ENCODE measurements around the gene TPMT.
A peak's percentile ranks its signal among the peaks of the same experiment; 100 is the strongest.
"Not testable (repeated sequence)": the region's sequence is repeated elsewhere in the genome, so short reads cannot be mapped to it uniquely, and the experiment has no call there.

Gene TPMT

DNA sequence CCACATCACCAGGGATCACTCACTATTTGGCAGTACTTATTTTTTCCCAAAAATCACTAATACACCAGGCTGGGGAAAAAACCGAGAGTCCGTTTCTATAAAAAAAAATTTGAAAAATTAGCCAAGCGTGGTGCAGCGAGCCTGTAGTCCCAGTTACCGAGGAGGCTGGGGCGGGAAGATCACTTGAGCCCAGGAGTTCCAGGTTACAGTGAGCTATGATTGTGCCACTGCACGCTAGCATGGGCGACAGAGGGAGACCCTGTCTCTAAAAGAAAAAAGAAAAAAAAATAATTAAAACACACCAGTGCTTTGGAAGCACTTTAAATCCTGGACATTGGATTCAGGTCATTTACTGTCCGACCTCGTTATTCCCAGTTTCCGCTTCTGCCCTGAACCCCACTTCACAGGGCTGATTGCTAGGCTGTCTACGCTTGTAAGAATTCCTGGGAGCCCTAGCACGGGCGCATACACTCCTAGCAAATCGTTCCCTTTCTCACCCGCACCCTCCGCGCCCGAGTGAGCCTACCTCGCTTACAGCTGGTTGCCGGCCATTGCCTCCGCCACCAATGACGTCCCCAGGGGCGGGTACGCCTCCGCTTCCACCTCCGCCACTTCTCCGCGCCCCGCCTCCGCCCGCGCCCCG, at the start of gene TPMT:
TSS of gene TPMT (minus strand) at position 571 of the 643 bp plus-strand sequence. CDS start 5,950 bp downstream, outside the sequence.
- no peak for DNase-seq (ENCODE audit: low read depth)

DNA sequence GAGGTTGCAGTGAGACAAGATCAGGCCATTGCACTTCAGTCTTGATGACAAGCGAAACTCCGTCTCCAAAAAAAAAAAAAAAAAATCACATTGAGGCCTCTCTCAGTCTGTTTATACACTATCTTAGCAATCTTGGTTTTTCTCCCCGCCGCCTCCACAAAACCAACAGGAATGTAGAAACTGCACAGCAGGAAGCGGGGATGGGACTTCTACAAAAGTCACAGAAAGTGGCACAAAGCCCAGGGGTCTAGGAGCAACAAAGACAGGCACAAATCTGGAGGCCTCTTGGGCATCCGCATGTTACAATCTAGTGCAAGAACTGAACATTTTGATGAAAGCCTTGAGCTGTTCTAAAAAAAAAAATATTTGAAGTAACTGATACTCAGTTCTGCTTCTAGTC, 48.9 kb upstream of the TPMT start:
- DNase-seq (ENCODE audit: low read depth) = no peak

DNA sequence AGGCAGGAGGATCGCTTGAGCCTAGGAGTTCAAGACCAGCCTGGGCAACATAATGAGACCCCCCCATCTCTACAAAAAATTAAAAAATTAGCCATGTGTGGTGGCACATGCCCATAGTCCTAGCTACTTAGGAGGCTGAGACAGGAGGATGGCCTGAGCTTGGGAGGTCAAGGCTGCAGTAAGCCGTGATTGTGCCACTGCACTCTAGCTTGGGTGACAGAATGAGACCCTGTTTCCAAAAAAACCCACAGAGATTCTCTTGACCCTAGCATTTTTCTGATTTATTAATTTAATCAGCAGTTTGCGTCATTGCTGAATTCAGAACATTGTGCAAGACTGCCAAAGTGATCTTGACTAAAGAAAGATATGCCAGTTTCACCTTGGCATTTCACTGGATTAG, 37.1 kb upstream of the TPMT start:
- DNase-seq (ENCODE audit: low read depth) = no peak

DNA sequence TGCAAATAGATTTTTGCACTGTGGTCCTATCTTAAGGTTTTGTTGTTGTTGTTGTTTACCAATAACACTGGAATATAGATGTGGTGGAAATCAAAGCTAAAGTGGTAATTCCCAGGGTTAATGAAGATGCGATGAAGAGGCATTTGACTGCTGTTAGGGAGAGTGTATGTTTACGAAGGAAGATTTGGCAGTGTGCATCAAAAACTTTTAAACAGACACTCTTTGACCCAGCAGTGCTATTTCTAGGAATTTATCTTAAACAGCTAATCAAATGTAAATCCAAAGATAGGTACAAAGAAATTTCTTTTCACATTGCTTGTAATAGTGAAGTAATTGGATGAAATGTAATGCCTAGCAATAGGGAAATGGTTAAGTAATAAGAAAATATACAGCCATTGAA, 34.3 kb upstream of the TPMT start:
- DNase-seq (ENCODE audit: low read depth) = no peak

DNA sequence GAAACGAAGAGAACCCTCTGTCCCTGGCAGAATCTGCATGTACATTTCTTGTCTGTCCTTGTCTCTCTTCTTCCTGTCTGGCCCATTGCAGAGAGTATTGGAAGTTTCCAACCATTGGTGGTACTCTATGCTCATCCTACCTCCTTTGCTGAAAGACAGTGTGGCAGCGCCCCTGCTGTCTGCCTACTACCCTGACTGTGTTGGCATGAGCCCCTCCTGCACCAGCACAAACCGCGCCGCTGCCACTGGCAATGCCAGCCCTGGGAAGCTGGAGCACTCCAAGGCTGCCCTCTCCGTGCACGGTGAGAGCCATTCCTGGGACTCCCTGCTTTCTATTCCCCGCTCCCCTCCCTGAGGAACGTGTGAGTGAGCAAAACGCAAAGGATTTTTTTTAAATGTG, 32.8 kb upstream of the TPMT start:
- DNase-seq (ENCODE audit: low read depth) = no peak

DNA sequence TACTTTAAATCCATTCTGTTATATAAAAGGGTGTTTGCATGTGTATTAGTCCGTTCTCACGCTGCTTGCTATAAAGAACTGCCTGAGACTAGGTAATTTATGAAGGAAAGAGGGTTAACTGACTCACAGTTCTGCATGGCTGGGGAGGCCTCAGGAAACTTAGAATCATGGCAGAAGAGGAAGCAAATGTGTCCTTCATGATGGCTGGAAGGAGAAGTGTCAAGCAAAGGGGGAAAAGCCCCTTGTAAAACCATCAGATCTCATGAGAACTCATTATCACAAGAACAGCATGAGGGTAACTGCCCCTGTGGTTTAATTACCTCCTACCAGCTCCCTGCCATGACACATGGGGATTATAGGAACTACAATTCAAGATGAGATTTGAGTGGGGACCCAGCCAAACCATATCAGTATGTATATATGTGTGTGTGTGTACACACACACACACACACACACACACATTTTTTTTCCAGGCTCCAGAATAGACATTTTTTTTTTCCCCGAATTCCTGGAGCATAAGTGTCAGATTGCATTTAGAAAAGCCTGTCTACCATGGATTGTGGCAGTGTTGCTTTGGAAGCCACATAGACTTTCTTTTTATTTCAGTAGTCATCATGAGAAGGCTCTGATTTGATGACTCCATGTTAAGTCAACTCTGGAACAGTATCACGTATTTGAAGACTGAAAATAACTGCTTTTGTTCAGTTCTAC, 31.8 kb upstream of the TPMT start:
- DNase-seq (ENCODE audit: low read depth) = no peak

DNA sequence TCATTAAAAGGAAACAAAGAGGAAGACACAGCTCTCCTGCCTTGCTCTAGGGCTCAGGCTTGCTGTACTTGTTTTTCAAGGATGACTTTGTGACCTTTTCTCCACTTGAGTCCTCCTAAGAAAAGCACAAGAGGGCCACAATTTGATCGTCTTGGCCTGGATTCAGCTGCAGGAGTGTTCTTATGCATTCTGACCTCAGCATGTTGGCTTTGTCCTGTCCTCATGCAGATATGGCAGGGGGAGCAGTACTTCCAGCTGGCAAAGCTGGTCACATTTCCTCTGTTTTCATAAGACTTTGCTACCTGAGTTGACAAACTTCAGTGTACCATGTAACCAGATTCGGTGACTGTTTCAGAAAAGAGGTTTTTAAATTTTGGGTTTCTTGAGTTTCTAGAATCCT, 31.2 kb upstream of the TPMT start:
- no peak for DNase-seq (ENCODE audit: low read depth)

DNA sequence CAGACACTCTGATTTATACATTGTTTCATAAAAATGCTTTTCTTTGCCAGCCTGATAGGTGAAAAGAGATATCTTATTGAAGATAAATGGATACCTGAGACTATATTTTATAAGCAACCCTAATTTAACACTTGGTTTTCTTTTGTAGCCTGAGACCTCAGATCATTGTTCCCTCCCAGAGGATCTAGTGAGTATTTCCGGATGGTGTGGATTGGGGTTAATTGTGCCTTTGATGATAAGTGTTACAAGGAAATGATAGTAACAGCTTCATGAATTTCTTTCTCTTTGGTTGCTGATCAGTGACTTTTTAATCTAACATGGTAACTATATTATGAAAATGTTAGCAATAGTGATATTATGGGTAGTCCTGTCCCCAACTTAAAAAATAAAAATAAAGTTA, 30.7 kb upstream of the TPMT start:
- no peak for DNase-seq (ENCODE audit: low read depth)

DNA sequence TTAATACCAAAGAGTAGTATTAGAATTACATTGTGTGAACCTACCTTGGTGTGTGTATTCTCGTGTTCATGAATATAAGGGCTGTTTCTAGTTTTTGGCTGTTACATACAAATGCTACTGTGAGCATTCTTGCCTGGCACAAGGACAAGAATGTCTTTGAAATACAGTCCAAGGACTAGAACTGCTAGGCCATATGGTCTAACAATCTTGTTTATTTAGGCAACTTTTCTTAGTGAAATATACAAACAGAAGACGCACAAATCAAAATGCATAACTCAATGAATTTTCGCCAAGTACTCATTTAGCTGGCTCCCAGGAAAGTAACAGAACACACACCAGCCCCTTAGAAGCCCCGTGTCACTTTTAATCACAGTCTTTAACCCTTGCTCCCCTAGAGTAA, 28.9 kb upstream of the TPMT start:
- no peak for DNase-seq (ENCODE audit: low read depth)

DNA sequence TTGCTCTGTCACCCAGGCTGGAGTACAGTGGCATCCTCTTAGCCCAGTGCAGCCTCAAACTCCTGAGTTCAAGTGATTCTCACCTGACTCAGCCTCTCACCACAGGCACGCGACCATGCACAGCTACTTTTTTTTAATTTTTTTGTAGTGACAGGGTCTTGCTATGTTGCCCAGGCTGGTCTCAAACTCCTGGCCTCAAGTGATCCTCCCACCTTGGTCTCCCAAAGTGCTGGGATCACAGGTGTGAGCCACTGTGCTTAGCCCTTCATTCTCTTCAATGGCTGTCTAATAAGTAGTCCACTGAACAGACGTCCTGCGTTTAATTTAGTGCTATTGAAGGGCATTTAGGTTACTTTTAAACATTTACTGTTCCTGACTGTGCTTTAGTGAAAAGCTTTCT, 27.7 kb upstream of the TPMT start:
- DNase-seq (ENCODE audit: low read depth) = no peak

DNA sequence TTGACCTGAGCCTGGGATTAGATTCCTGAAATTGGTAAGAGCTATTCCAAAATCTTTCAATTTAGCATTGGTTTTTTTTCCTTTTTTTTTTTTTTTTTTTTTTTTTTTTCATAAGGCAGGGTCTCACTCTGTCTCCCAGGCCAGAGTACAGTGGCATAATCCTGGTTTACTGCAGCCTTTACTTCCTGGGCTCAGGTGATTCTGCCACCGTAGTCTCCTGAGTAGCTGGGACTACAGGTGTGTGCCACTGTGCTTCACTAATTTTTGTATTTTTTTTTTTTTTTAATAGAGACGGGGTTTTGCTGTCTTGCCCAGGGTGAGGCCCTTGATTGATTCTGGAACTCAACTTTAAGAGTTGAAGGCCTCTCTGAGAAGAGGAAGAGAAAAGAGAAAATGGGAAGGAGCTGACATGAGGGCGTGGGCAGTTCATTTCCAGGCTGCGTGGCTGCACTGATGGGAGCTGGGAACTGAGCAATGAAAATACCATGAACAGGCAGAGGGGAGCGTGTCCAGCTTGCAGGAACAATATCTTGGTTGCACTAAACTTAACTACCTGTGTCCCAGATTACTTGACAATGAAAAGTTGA, 25.0 kb upstream of the TPMT start:
- DNase-seq (ENCODE audit: low read depth) = no peak

DNA sequence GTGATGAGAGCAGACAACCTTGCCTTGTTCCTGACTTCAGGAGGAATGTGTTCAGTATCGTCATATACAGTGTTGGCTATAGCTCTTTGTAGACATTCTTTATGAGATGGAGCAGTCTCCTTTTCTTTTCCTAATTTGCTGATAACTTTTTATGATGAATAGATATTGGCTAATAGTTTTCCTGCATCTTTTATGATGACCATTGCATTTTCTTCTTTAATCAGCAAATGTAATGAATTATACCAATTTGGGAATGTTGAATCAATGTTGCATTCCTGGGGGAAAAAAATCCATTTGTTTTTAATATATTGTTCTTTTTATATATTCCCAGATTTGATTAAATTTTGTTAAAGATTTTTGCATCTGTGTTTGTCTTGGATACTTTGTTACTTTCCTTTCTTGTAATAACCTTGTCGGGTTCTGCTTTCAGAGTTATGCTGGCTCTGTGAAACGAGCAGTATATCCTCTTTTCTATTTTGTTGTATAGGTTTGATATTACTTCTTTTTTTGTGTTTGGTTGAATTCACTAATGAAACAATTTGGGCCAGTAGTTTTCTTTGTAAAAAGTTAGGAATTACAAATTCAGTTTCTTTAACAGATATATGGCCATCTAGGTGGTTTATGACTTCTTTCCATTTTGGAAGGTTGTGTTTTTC, 24.2 kb upstream of the TPMT start:
- DNase-seq (ENCODE audit: low read depth) = no peak

DNA sequence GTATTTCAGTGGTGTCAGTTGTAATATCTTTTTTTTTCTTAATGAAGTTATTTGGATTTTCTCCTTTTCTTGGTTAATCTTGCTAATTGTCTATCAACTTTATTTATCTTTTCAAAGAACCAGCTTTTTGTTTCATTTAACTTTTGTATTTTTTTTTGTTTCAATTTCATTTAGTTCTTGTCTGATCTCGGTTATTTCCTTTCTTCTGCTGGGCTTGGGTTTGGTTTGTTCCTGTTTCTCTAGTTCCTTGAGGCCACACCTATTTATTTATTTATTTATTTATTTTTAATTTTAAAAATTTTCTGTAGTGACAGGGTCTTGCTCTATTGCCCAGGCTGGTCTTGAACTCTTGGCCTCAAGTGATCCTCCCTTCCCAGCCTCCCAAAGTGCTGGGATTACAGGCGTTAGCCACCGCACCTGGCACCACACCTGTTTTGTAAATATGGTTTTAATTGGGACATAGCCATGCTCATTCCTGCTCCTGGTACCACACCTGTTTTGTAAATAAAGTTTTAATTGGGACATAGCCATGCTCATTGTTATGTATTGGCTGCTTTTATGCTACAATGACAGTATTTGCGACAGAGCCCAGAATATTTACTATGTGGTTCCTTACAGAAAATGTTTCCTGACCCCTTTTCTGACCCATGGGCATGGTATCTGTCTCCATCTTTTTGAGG, 22.5 kb upstream of the TPMT start:
- no peak for DNase-seq (ENCODE audit: low read depth)

DNA sequence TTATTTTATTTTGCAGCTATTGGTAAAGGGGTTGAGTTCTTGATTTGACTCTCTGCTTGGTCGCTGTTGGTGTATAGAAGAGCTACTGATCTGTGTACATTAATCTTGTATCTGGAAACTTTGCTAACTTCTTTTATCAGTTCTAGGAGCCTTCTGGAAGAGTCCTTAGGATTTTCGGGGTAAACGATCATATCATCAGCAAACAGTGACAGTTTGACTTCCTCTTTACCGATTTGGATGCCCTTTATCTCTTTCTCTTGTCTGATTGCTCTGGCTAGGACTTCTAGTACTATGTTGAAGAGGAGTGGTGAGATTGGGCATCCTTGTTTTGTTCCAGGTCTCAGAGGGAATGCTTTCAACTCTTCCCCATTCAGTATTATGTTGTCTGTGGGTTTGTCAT, 21.3 kb upstream of the TPMT start:
- not testable (repeated sequence) for DNase-seq (ENCODE audit: low read depth)

DNA sequence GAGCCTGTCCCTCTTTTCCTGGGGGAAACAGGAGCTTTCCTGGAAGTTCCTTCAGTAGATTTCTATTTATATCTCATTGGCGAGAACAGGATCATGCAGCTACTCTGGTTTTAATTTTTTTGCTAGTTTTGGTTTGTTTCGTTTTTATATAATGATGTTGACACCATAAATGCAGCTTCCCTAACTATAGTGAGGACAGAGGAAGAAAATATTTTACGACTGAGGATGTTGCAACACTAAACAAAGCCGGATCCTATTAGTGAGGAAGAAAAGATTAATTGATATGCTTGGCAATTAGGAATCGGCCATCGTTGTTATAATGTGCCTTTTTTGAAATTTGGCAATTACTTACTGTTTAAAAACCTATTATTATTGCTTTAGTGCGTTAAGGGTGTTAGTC, 17.0 kb upstream of the TPMT start:
- no peak for DNase-seq (ENCODE audit: low read depth)

DNA sequence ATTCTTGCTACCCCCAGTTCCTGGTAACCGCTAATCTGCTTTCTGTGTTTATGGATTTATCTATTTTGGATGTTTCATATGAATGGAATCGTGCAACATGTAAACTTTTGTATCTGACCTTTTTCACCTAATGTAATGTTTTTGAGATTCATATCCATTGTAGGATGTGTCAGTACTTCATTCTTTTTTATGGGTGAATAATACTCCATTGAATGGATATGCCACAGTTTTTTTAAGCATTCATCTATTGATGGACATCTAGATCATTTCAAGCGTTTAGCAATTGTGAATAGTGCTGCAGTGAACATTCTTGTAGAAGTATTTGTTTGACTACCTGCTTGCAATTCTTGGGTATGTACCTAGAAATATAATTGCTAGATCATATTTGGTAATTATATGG, 13.4 kb upstream of the TPMT start:
- no peak for DNase-seq (ENCODE audit: low read depth)

DNA sequence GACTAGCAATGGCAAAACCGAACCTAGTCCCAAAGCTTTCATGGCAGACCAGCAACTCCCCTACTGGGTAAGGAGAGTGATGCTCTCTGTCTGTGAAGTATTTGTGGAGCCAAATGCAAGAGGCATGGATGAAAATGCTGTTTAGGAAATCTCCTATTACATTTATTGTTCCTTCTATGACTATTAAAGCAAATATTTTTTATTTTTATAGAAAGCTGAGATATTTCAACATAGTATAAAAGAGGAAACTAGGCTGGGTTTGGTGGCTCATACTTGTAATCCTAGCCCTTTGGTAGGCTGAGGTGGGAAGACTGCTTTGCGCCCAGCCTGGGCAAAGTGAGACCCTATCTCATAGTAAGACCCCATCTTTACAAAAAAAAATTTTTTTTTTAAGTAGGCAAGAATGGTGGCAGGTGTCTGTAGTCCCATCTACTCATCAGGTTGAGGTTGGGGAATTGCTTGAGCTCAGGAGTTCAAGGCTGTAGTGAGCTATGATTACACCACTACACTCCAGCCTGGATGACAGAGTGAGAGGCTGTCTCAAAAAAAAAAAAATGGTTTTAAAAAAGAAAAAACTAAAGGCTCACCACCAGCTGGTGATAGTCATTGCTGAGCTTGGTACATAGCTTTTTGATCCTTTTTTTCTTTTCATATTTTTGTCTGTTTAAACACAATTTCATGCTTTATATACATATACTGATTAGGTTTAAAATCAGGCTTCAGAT, 11.6 kb upstream of the TPMT start:
- no peak for DNase-seq (ENCODE audit: low read depth)

DNA sequence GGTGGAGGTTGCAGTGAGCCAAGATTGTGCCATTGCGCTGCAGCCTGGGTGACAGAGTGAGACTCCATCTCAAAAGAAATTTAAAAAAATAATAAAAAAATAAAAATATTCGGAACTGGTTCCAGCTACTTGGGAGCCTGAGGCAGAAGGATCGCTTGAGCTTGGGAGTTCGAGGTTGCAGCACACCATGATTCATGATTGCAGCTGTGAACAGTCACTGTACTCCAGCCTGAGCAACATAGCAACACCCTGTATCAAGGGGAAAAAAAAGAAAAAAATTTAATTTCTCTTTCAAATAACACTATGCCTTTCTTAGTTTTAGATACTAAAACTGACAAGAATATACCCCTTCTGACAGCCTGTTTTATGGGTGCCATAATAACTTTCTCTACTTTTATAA, 10.9 kb upstream of the TPMT start:
- peak; percentile 27 for DNase-seq (ENCODE audit: low read depth)

DNA sequence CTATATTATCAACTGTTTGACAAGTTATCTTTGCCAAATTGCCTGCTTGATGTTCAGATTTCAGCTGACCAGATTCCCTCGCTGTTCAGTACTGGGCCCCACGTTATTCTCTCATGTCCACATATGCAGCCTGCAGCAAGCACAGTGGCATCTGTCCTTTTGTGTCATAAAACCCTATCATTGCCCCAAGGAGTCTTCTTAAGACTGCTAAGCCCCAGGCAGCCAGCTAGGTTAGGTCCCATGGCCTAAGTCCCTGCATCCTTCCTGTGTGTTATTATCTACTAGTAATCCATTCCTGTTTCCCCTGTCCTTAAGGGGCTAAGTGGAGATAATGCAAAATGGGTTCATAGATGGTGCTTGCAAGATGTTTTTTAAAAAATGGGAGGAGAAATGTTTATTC, 7.5 kb upstream of the TPMT start:
- no peak for DNase-seq (ENCODE audit: low read depth)

DNA sequence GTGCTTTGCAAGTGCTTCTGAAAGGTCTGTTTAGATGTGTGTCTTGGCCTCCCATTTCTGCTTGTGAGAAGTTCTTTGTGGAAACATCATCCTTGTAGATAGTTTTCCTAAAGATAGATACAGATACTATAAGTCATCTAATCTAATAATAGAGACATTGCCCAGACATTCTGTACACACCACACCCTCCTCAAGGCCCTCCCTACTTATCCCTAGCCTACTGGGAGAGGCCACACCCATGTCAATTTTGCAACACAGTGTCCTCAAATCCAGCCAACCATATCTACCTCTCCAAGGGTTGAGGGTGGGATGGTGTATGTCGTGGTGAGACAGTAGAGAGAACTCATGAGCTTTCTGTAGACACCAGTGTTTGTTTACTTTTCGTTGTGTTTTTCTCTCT, 6.6 kb upstream of the TPMT start:
- no peak for DNase-seq (ENCODE audit: low read depth)

DNA sequence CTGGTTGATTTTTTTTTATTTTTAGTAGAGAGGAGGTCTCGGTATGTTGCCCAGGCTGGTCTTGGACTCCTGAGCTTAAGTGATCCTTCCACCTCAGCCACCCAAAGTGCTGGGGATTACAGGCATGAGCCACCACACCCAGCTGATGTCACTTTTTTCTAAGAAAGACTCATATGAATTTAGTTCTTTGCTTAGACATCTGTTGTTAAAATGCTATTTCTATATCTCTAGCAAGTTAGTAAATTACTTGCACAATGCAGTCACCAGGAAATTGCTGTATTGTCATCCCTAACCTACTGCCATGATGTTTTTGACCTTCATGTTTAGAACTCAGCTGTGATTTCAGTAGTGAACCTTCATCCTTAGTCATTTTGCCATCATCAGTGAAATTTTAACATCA, 6.0 kb upstream of the TPMT start:
- DNase-seq (ENCODE audit: low read depth) = no peak

DNA sequence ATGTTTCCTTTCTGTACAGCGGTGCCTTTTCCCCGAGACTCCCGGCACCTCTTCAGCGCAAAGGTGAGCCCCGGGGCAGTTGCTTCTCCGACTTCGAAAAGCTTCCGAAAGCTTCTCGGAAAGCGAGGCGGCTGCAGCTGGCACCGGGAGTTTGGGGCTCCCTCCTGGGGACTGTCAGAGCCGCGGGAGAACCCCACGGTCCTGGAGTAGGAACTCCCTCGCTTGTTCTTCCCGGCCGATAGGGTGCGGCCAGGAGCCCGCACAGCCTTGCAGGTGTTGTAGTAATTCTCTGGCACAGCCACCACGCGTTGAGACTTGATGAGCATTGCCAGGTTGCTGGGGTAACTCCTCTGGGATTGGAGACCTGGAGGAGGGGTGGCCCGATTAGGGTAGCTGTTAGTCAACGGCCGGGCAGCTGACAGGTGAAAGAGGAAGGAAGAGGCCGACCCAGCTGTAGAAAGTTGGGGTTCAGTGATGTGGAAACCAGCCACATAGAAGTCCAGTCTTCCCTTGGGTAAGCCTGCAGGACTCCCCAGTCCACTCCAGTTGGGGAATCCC, 1.1 kb upstream of the TPMT start:
- peak; percentile 43 for DNase-seq (ENCODE audit: low read depth)

Data from amniotic epithelial cell (primary cell).